GM19397 (cell line): ENCODE measurements around the gene STOM.

Experiments used
- ATAC-seq: cut with Tn5 transposase; IDR thresholded peaks from one replicate; pipeline ENCODE4 v1.9.1; 2021; ENCODE audit warnings: mild to moderate bottlenecking, moderate library complexity; ENCODE audit not compliant: unreplicated experiment

STOM gene

DNA sequence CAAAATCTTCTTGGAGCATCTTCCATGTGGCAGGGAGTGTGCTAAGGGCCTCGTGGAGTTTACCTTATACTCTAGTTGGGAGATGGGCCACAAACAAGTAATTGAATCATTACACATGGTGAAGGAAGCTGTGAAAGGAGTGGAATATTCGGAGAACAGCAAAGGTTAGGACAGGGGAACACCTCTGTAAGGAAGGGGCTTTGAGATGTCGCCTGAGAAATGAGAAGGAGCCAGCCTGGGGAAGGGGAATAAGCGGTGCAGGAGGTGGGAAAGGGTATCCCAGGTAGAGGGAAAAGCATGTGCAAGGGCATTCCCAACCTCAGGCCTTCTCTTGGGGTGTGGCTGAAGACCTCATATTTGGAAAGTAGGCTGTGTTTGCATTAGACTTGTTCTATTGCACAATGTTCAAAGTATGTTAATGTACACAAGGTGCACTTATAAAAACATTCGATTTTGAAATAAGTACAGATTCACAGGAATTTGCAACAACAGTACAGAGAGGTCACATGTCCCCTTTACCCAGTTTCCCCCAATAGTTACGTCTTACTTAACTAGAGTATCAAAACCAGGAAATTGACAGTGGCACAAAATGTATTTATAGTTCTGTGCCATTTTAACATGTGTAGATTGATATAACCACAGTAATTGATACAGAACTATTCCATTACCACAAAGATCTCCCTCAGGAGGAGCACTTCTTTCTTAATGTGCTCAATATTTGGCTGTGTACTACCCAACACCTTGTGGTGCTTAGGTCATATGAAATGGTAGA, 2.4 kb upstream of the STOM start:
- ATAC-seq: no peak

GRCh38 chr9:121371495-121372061, 1.5 kb upstream of the STOM start:
- no peak for ATAC-seq

GRCh38 chr9:121368745-121369144, 1.3 kb downstream of the STOM start:
- no peak for ATAC-seq

DNA sequence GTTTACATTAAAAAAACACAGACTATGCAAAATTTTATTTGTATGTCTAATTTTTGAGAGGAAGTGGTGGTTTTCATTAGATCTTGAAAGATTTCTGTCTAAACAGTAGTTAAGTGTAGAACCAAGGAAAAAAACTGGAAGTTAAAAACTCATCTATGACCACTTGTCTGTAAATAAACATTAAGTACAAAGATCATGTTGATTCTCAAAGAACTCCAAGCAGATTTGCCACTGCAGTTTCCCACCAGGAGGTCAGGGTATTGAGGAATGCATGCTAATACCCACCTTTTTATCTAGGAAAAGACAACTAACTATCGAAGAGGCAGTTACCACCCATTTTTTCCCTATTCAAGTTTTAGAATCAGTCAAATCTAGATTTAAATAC, 1.9 kb downstream of the STOM start:
- ATAC-seq: no peak

GRCh38 chr9:121367306-121368137, 2.5 kb downstream of the STOM start:
- ATAC-seq: no peak

DNA sequence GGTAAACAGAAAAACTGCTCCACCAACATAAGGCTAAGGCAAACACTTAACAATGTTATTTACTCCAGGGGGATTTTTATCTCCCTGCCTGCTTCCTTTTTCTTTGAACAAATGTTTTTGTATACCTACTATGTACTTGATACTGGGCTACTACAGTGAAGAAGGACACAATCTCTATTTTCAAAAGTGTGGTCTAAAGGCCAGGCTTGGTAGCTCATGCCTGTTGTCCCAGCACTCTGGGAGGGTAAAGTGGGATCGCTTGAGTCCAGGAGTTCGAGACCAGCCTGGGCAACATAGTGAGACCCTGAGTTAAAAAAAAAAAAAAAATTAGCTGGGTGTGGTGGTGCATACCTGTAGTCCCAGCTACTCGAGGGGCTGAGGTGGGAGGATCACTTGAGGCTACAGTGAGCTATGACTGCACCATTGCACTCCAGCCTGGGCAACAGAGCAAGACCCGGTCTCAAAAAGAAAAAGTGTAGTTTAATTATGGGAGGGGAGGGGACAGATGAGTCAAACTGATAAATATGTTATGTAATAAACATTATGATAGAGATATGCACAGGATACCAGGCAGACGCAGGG, 3.3 kb downstream of the STOM start:
- ATAC-seq: no peak

GRCh38 chr9:121365564-121365963, 4.5 kb downstream of the STOM start:
- no peak for ATAC-seq

DNA sequence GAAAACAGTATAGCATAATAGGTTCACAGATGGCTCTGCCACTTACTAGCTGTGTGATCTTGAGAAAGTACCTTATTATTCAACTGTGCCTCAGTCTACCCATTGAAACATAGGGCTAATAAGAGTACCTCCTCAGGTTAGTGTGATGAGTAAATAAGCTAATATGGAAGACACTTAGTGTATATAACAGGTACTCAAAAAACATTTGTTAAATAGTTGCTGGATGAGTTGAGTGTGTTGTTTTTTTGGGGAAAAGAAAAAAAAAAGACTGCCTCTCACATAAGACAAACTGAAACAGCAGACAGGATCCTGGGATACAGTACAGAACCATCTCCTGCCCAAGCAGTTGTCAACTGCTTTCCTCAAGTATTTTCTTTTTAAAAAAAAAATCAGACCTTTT, 5.2 kb downstream of the STOM start:
- ATAC-seq: no peak

GRCh38 chr9:121364077-121364476, 6.0 kb downstream of the STOM start:
- ATAC-seq: no peak

DNA sequence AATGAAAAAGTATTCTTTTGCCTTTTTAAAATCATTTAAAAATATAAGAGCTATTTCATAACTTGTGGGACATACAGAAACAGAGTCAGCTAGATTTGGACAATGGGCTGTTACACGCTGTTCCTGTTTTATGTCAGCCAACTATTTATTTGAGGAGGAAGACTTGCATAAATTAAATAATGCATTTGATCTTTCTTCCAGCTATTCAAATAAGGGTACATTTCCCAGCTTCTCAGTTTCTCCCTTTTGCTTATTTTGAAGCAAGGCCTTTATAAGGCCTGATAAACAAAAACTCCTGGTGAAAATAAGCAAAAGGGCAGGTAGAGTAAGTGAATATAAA, 6.5 kb downstream of the STOM start:
- ATAC-seq: no peak

DNA sequence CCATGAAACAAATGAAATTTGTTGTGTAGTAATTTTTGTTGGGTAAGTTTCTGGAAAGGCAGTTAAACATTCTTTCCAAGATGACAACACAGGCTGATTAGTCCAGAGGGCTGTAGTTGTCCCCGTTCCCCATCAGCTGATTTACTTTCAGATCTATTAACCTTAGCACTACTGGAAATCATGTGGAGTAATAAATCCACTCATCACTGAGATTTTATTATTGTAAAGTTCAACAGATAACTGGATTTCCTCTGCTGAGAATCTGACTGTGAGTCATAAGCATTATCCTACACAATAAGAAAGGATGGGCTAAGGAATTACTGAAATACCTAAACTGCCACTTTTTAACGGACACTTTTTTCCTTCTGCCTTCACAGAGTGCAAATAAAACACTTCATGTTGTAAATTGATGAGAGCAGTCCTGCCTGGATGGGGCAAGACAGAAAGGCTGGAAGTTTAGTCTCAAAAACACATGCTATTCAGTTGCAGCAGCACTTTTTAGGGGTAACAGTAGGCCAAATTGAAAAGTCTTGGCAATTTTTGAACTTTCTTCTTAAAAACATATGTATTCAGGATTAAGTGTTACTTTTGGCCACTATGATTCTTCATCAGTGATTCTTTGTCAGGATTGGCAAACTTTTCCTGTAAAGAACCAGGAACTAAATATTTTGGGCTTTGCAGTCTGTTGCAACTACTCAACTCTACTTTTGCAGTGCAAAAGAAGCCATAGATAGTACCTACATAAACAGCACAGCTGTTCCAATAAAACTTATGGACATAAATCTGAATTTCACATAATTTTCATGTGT, 7.0 kb downstream of the STOM start:
- no peak for ATAC-seq

- no peak for ATAC-seq
Observed at GRCh38 chr9:121360601-121361374, 9.3 kb downstream of the STOM start.

- no peak for ATAC-seq
Observed at GRCh38 chr9:121359351-121360294, 10.4 kb downstream of the STOM start.

- ATAC-seq: no peak
Observed at GRCh38 chr9:121358751-121359150, 11.3 kb downstream of the STOM start.

DNA sequence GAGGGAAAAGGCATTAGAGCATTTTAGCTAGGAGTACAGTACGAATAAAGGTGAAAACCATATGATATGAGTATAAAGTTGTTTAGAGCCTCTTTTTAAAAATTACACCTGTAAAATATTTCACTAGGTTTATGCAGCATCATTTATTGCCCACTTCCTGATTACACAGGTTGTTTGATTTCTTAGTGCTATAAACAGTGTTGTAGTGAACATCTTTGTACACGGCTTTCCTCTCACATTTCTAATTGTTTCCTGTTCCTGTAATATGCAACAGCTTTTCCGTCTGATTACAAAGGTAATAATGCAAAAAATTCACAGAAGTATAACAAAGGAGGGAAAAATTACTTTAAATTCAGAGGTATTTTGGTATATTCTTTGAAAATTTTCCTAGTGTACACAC, 13.0 kb downstream of the STOM start:
- no peak for ATAC-seq

- ATAC-seq: no peak
Observed at GRCh38 chr9:121354762-121355161, 15.3 kb downstream of the STOM start.

DNA sequence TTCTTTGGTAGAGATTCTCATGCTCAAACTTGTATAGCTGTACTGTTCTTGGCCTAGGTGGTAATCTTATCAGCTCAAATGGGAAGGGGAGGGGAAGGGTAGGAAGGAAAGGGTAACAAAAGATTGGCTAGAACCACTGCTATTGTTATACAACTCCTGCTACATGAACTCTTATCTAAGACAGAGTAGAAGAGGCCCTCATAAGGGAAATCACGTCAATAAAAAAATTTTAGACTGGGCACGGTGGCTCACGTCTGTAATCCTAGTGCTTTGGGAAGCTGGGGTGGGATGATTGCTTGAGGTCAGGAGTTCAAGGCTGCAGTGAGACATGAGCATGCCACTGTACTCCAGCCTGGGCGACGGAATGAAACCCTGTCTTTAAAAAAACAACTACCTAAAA, 15.9 kb downstream of the STOM start:
- no peak for ATAC-seq

DNA sequence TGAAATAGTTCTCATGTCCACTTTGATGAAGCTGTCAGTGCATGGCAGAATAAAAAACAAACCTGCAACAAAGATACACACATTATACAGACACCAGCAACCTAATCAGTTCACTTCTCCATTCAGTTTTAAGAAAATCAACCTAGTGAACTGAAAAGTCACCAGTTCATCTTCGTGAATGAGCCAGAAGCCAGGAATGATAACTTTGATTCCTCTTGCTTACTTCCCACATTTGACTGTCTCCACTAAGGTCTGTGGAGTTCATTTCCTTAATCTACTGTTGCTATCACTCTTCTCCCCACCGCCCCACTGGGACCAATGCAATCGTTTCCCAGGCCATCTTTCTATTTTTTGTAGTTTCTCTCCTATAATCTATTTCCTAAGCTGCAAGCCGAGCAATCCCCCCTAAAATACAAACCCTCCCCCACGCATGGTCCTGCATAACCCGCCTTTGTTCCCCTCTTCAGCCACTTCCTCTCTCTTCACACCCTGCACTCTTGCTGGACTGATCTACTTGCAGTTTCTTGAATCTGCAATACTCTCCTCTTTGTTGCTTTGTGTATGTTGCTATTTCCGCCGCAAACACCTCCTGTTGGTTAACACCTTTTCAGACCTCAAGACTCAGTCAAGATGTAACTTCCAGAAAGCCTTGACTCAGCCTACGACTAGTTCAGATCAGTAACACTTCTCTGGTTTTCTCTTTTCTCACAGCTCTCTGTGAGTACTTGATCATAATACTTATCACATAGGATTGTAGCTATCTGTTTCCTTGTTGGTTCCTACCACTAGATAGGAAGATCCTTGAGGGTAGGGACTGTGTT, 16.6 kb downstream of the STOM start:
- ATAC-seq: peak; percentile 97
